ENCODE data around the gene SMAD6.

Gene SMAD6

DNA sequence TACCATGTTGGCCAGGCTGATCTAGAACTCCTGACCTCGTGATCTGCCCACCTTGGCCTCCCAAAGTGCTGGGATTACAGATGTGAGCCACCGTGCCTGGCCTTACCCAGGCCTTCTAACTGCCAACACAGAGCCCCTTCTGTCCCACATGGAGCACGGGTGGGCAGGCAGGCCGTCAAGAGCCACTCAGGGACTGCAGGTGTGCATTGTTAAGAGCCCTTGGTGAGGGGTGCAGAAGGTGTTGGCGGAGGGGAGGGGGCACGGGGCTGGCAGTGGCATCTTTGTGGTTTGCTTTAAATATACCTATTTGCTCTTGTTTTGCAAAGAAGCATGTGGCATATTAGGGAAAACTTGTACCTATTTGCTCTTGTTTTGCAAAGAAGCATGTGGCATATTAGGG lies 37.3 kb downstream of the SMAD6 start:
- no peaks in the 10 kb centered on the region for H3K9me3 Mint-ChIP-seq
- H3K4me3 Mint-ChIP-seq, result no peak overlapping the region
- intact Hi-C loops (cut with micrococcal nuclease), result no loop called here
- no peak overlapping the region for H3K27ac Mint-ChIP-seq
- peaks cover 11% of the 10 kb centered on the region for H3K4me1 Mint-ChIP-seq (ENCODE audit: low read depth)
- H3K36me3 Mint-ChIP-seq (ENCODE audit: low read depth), result no peaks in the 10 kb centered on the region
- H3K27me3 Mint-ChIP-seq, result no peaks in the 10 kb centered on the region

DNA sequence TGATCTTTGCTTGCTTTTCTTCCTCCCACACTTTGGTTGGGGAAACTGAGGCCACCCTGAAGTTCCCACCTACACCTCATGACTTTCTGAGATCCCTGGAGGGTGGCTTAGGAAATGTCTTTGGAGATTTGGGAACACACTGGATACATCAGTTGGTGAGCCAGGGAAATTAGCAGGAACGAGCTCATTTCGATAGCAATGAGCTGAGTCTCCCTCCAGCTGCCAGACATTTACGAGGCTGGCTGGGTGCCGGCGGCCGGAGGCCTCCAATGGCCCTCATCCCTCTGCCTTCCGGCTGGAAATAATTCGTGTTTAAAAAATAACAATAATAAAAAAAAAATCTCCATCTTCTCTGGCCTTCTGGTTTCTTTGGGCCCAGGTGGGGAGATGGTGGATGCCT lies 38.8 kb downstream of the SMAD6 start:
- Mint-ChIP-seq H3K9me3 (no peaks in the 10 kb centered on the region), H3K27ac (no peak overlapping the region), H3K4me1 (ENCODE audit: low read depth) (peaks cover 11% of the 10 kb centered on the region), H3K4me3 (no peak overlapping the region), H3K36me3 (ENCODE audit: low read depth) (no peaks in the 10 kb centered on the region), H3K27me3 (no peaks in the 10 kb centered on the region)
- intact Hi-C loops (cut with micrococcal nuclease), result no loop called here

DNA sequence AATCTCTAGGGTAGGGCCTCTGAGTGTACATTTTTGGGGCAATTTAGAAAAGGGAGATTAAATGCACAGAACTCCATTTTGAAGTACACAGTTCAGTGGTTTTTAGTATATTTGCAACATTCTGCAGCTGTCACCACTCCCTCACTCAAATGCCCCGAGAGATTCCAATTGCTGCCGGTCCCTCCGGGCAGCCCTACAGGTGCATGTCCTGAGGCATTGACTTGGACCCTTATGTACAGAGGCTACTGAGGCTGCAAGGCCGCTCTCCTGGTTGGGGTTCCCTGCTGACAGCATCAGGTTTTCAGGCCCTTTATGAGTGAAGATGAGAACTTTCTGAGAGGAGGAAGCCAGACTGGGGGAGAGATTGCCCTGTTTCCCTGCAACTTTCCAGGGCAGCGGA lies 39.6 kb downstream of the SMAD6 start:
- intact Hi-C loops (cut with micrococcal nuclease), result no loop called here
- Mint-ChIP-seq H3K27me3 (no peaks in the 10 kb centered on the region), H3K27ac (no peak overlapping the region), H3K4me1 (ENCODE audit: low read depth) (peaks cover 10% of the 10 kb centered on the region), H3K4me3 (no peak overlapping the region), H3K9me3 (no peaks in the 10 kb centered on the region), H3K36me3 (ENCODE audit: low read depth) (no peaks in the 10 kb centered on the region)

DNA sequence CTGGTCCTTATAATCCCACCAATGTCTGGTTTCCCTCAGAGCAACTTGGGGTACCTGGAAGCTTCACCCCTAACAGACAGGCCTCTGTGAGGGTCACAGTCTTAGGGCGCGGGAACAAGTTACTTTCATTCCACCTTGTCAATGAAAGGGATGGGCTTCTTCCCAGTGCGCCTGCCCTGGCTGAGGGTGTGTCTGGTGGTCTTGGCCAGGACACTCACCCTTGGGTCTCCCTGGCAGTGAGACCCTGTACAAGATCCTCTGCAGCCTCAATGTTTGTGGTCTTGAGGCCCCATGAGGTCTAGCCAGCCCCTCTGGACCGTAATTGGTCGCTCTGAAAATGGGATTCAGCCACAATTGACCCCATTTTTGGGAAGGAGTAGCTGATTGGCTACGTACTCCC lies 40.2 kb downstream of the SMAD6 start:
- peaks cover 3% of the 10 kb centered on the region for H3K4me1 Mint-ChIP-seq (ENCODE audit: low read depth)
- H3K4me3 Mint-ChIP-seq, result no peak overlapping the region
- H3K27ac Mint-ChIP-seq, result no peak overlapping the region

DNA sequence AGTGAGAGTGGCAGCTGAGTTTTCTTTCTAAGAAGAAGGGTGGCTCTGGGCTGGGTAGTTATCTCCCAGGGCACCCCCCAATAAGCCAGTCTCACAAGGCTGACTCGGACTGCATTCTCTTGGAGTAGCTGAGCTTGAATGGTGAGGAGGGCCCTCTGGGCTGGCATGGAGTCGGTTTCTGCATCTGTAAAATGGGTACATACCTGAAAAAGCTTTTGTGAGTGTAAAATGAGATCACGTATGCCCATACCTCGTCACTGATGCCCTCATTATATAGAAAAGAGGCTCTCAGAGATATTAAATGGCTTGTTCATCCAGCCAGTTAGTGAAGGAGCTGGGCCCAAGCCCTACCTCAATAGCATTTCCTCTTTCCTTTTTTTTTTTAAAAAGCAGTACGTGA lies 41.2 kb downstream of the SMAD6 start:
- H3K4me3 Mint-ChIP-seq, result no peak overlapping the region
- H3K9me3 Mint-ChIP-seq, result no peaks in the 10 kb centered on the region
- H3K4me1 Mint-ChIP-seq (ENCODE audit: low read depth), result no peaks in the 10 kb centered on the region
- no peaks in the 10 kb centered on the region for H3K36me3 Mint-ChIP-seq (ENCODE audit: low read depth)
- intact Hi-C loops (cut with micrococcal nuclease), result no loop called here
- H3K27me3 Mint-ChIP-seq, result no peaks in the 10 kb centered on the region
- H3K27ac Mint-ChIP-seq, result no peak overlapping the region

More for the DNA sequence above, 40.2 kb downstream of the SMAD6 start:
- Mint-ChIP-seq H3K9me3 (no peaks in the 10 kb centered on the region), H3K36me3 (ENCODE audit: low read depth) (no peaks in the 10 kb centered on the region), H3K27me3 (no peaks in the 10 kb centered on the region)
- intact Hi-C loops (cut with micrococcal nuclease), result no loop called here

DNA sequence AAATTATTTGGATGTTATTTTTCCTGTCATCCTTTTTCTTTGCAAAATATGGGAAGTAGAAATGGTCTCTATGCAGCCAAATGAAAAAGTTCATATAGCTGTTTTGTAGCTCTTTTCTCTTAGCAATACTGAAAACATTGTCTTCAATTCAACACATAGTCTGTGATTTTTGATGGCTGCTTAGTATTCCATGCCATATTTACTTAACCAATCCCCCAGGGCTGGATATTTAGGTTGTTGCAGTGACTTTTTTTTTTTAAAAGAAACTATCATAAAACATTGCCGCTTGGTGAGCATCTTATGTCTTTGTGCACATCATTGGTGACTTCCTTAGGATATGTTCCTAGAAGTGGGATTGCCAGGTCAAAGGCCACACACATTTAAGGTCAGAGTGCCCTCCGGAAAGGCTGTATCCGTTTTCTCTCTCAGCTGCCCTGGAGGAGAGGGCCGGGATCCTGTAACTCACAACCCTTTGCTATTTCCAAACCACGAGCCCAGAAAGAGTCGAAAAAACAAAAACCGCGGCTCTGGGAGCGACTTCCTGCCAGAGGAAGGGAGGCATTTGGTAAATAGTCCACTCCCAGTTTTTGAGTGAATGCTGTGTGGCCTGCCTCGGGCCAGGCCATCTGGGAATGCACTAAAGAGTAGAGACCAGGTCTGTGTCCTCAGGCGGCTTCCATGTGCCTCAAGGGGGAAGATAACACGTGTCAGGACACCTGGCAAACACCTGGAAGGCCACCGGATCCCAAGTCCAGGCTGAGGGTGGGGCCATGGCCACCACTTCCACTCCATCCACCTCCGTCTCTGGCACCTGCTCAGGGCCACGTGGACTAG lies 41.9 kb downstream of the SMAD6 start:
- Mint-ChIP-seq H3K4me3 (no peak overlapping the region), H3K27ac (no peak overlapping the region), H3K4me1 (ENCODE audit: low read depth) (no peaks in the 10 kb centered on the region), H3K36me3 (ENCODE audit: low read depth) (no peaks in the 10 kb centered on the region), H3K9me3 (no peaks in the 10 kb centered on the region), H3K27me3 (no peaks in the 10 kb centered on the region)
- intact Hi-C loops (cut with micrococcal nuclease), result no loop called here

DNA sequence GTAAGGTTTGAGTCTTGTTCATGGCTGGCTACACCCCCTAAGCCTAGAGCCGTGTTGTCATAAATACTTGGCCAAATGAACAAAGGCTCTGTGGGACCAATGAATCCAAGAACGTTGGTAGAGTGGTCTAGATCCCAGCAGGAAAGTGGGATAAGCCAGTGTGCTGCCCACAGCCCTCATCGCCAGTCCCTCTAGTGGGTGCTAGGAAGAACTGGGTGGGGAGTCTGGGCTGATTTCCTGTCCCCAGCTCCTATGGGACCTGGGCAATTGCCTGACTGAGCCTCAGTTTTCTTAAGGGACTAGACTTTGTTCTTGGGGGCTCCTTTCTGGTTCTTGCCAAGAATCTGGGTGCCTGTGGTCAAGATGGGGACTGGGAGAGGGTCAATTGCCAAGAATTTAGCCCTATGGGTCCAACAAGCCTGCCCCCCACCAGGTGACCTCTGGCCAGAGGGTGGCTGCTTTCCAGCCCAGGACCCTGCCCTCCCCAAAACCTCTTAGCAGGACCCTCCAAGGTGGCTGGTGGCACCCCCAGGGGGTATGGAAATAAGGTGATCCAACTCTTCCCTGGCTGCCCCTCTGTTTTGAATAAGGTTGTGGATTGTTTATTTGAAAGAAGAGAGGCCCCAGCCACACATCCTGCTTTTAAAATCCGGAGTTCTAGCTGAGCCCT lies 42.7 kb downstream of the SMAD6 start:
- Mint-ChIP-seq H3K27ac (no peak overlapping the region), H3K9me3 (no peaks in the 10 kb centered on the region), H3K36me3 (ENCODE audit: low read depth) (no peaks in the 10 kb centered on the region), H3K4me1 (ENCODE audit: low read depth) (no peaks in the 10 kb centered on the region), H3K4me3 (no peak overlapping the region), H3K27me3 (no peaks in the 10 kb centered on the region)
- intact Hi-C loops (cut with micrococcal nuclease), result no loop called here

DNA sequence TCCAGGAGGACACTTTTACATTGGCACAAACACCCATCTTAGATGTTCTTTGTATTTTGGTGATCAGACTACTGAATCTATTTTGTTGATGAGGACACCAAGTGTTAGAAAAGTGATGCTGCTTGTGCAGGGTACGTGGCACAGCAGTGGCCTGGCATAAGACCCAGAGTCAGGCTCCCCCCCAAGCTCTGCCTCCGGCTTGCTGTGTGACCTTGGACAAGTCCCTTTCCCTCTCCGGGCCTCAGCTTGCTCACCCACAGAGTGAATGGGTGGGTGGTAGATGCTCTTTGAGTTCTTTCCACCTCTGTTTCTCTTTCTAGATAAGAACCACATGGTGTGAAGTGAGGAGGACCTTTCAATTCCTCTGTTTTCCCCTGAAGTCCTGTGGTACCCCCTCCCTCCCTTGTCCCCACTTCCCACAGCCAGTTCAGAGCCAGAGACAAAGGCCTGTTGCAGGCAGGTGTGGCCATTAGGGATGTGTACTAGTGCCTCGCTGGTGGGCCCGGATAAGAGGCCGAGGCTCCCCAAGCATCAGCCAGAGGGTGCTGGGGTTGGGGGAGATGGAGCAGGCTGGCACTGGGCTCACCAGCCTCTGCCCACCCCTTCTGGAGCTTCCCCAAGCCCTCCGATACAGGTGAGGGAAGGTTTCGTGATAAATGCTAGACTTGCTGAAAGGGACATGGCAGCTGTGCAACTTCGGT lies 43.6 kb downstream of the SMAD6 start:
- Mint-ChIP-seq H3K9me3 (no peaks in the 10 kb centered on the region), H3K36me3 (ENCODE audit: low read depth) (no peaks in the 10 kb centered on the region), H3K27me3 (no peaks in the 10 kb centered on the region), H3K4me3 (no peak overlapping the region), H3K4me1 (ENCODE audit: low read depth) (no peaks in the 10 kb centered on the region), H3K27ac (no peak overlapping the region)
- intact Hi-C loops (cut with micrococcal nuclease), result no loop called here

DNA sequence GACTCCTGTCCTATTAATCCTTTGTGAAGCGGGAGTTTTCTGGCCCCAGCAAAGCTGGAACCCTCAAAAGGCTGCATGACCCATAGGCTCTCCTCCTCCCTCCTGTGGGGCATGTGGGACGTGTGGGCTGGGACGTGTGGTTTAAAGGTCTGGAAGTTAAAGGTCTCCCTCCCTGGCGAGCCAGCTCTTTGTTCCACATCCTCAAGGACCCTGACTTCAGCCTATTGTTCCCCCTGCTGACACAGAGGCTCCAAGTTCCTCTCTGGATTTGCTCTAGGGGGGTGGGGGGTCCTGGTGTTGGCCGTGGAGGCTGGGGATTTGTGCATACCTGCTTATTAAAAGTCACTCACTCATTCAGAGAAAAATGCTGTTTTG lies 44.2 kb downstream of the SMAD6 start:
- Mint-ChIP-seq H3K4me1 (ENCODE audit: low read depth) (peaks cover 2% of the 10 kb centered on the region), H3K4me3 (no peak overlapping the region), H3K9me3 (no peaks in the 10 kb centered on the region), H3K27me3 (no peaks in the 10 kb centered on the region), H3K27ac (no peak overlapping the region), H3K36me3 (ENCODE audit: low read depth) (no peaks in the 10 kb centered on the region)
- intact Hi-C loops (cut with micrococcal nuclease), result no loop called here

DNA sequence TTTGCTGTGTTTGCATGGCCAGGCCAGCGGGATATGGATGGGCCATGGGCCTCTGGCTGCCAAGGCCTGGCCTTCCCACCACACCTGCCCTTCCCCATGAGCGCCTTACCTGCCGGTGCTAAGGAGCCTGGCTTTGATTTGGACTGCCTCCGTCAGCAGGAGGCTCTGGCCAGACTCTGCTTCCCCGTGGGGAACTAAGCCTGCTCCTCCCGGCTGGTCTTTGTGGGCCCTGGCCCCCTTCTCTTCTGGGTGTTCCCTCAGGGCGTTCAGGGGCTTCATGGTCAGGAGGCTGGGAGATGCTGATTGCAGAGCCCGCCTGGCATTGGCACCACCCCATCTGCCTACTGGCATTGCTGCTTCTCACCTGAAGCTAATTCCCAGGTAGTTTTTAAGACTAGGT lies 45.2 kb downstream of the SMAD6 start:
- H3K27ac Mint-ChIP-seq, result no peak overlapping the region
- H3K4me1 Mint-ChIP-seq (ENCODE audit: low read depth), result peaks cover 9% of the 10 kb centered on the region
- no peaks in the 10 kb centered on the region for H3K36me3 Mint-ChIP-seq (ENCODE audit: low read depth)
- intact Hi-C loops (cut with micrococcal nuclease), result no loop called here
- no peaks in the 10 kb centered on the region for H3K27me3 Mint-ChIP-seq
- H3K4me3 Mint-ChIP-seq, result no peak overlapping the region
- no peaks in the 10 kb centered on the region for H3K9me3 Mint-ChIP-seq

DNA sequence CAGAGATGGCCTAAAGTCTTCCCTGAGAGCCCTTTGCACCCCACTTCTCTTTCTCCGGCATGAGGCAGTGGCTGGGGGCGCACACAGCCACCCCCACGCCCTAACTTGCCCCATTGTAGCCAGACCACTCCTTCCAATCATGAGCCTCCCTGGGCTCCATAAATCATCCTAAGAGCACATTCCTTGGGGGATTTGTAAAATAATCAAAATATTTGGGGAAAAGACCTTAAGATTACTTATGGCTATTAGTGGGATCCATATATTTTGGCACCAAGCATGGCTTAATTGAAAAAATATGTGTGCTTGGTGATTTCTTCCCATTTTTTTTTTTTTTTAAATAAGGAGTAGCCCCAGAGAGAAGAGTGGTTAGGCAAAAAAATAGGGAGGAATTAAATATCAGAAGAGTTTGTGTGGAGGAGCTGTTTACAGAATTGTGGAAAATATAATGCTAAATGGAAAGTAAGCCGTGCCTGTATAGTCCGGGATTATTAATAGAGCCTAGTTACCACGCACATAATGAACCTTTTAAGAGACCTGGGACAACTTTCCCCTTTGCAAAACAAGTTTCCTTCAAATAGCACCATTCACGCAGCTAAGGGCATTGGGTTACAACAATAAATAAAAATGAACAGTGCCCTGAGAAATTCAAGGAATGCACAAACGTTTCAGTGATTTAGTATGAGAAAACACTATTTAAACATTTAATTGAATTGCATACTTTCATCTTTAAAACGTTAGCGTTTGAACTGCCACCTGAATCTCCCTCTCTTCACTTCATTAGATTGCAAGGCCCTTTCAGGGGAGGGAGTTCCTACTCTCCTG lies 46.1 kb downstream of the SMAD6 start:
- H3K36me3 Mint-ChIP-seq (ENCODE audit: low read depth), result no peaks in the 10 kb centered on the region
- no peaks in the 10 kb centered on the region for H3K27me3 Mint-ChIP-seq
- no peak overlapping the region for H3K4me3 Mint-ChIP-seq
- intact Hi-C loops (cut with micrococcal nuclease), result no loop called here
- no peak overlapping the region for H3K27ac Mint-ChIP-seq
- no peaks in the 10 kb centered on the region for H3K9me3 Mint-ChIP-seq
- H3K4me1 Mint-ChIP-seq (ENCODE audit: low read depth), result peaks cover 9% of the 10 kb centered on the region

DNA sequence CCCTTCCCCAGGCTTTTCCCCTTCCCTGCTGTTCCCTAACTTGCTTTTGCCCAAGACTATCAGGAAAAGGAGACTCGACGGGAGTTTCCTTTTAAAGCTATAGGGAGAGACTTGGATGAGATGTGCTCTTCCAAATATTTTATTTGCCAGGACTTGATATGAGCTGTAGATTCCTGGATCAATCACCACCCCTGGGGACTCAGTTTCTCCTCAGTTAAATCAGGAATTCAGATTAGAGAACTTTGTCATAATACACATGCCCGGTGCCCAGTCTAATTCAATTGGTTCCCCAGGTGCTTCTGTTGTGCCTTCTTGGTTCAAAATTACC lies 46.6 kb downstream of the SMAD6 start:
- Mint-ChIP-seq H3K36me3 (ENCODE audit: low read depth) (no peaks in the 10 kb centered on the region), H3K27ac (no peak overlapping the region), H3K27me3 (no peaks in the 10 kb centered on the region), H3K4me1 (ENCODE audit: low read depth) (peaks cover 14% of the 10 kb centered on the region), H3K4me3 (no peak overlapping the region), H3K9me3 (no peaks in the 10 kb centered on the region)
- intact Hi-C loops (cut with micrococcal nuclease), result no loop called here

DNA sequence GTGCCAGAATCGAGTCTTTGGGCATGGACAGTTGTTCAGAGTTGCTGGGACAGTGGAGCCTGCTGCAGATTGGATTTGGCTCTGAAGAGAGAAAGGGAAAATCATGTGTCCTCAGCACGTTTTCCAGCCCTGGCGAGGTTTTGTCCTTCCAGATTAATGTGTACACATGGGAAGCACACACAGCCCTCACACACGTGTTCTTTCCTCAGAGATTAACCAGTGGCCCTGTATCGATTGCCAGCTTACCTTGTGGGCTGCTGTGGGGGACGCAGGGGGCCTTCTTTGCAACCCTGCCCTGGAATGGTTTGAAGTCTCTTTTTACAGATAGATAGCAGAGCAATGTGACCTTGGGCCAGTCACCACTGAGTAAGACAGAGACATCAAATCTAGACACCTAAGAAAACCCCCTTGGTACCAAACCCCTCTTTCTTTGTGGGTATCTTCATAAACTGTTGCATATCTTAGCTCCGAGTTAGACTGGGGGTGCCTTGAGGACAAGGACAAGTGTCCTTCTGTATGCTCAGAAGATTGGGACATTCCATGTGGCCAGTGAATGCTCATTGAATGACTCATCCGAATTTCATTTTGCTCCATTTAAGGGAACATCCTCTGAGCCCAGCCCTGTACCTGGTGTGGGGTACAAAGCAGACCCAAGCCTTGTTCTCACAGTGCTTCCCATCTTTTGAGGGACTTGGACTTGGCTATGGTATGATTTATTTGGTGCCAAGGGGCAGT lies 48.0 kb downstream of the SMAD6 start:
- H3K4me3 Mint-ChIP-seq, result no peak overlapping the region
- peaks cover 21% of the 10 kb centered on the region for H3K4me1 Mint-ChIP-seq (ENCODE audit: low read depth)
- H3K36me3 Mint-ChIP-seq (ENCODE audit: low read depth), result peaks cover 6% of the 10 kb centered on the region
- no peak overlapping the region for H3K27ac Mint-ChIP-seq
- H3K27me3 Mint-ChIP-seq, result no peaks in the 10 kb centered on the region
- intact Hi-C loops (cut with micrococcal nuclease), result no loop called here
- H3K9me3 Mint-ChIP-seq, result peaks cover 8% of the 10 kb centered on the region
